GM12878 (cell line): ENCODE measurements around the gene ST13. TPM values are rescaled to one million over a fixed set of nuclear protein-coding genes. Genes with fewer than 3 reads are reported as not detected.

Experiments
- ATAC-seq: fragments of 200-7000 bp; cut with Tn5 transposase; 3 replicates; pipeline ENCODE4 v1.9.1; 2020; ENCODE audit warnings: mild to moderate bottlenecking, moderate library complexity
- BruUV-seq: library from RNA; stranded (reverse); fragments of 400-500 nt; replicated peaks from 2 replicates; lab custom pipeline; 2021; lab: Mats Ljungman, UMichigan
- CTCF ChIA-PET: fragments of 300-600 bp; sonication (Branson Sonifier 250); formaldehyde crosslinking; extraction: SDS; loops from one replicate; lab custom pipeline; 2021; ENCODE audit warnings: inconsistent platforms; lab: Yijun Ruan, JAX
- POLR2A ChIA-PET: fragments of 350-600 bp; formaldehyde crosslinking; extraction: SDS; loops from one replicate; lab custom pipeline; 2021; ENCODE audit warnings: inconsistent platforms; lab: Charles Lee
- RAD21 ChIA-PET: fragments of 300-600 bp; sonication (Branson Sonifier 250); formaldehyde crosslinking; loops from one replicate; lab custom pipeline; 2023; ENCODE audit warnings: antibody characterized with exemption; ENCODE audit not compliant: unreplicated experiment; lab: Charles Lee
- SMC1A ChIA-PET: fragments of 300-600 bp; sonication (Branson Sonifier 250); formaldehyde crosslinking; loops from one replicate; lab custom pipeline; 2023; ENCODE audit not compliant: unreplicated experiment, uncharacterized antibody; lab: Charles Lee
- DNase-seq: peaks from one replicate; pipeline ENCODE4 v3.0.0-alpha.2; 2011; ENCODE audit warnings: low read depth, low spot score
- FAIRE-seq: peaks from 3 replicates; lab custom pipeline; 2011; peaks lifted over from hg19 to GRCh38; lab: Jason Lieb, UNC
- H2AFZ ChIP-seq: 2 replicates; pipeline ENCODE4 v1.6.0; 2011; ENCODE audit warnings: low read depth, low read length, control low read depth; ENCODE audit not compliant: control insufficient read depth
- H3K27ac ChIP-seq: 2 replicates; pipeline ENCODE4 v1.5.1; 2011; ENCODE audit warnings: control low read depth; ENCODE audit not compliant: control insufficient read depth, insufficient read depth
- H3K27me3 ChIP-seq, 2 experiments: replicated peaks in 1 of 2; 2 replicates each; pipeline versions ENCODE4 v1.6.0 to v1.6.1; 2011; ENCODE audit warnings: low read length in 1 of 2; ENCODE audit not compliant: control insufficient read depth in 2 of 2, insufficient read depth in 2 of 2
- H3K36me3 ChIP-seq, 2 experiments: 2 replicates each; pipeline ENCODE4 v1.5.1; 2011; ENCODE audit warnings: low read length in 1 of 2; ENCODE audit not compliant: control insufficient read depth in 2 of 2, insufficient read depth in 2 of 2
- H3K4me1 ChIP-seq: 2 replicates; pipeline ENCODE4 v1.6.1; 2011; ENCODE audit warnings: mild to moderate bottlenecking, low read length, moderate library complexity, mixed read lengths; ENCODE audit not compliant: control insufficient read depth, insufficient read depth
- H3K4me2 ChIP-seq: 2 replicates; pipeline ENCODE4 v1.6.0; 2011; ENCODE audit warnings: control low read depth; ENCODE audit not compliant: control insufficient read depth, insufficient read depth
- H3K4me3 ChIP-seq: fragments of 200-600 bp; sonication (generic); 2 replicates; pipeline ENCODE4 v1.5.1; 2016
- H3K79me2 ChIP-seq: 2 replicates; pipeline ENCODE4 v1.6.0; 2011; ENCODE audit warnings: low read length; ENCODE audit not compliant: control insufficient read depth, insufficient read depth
- H3K9ac ChIP-seq: 2 replicates; pipeline ENCODE4 v1.8.0; 2011; ENCODE audit warnings: low read length, control low read depth, mixed read lengths; ENCODE audit not compliant: control insufficient read depth, insufficient read depth
- H3K9me3 ChIP-seq: replicated peaks from 3 replicates; pipeline ENCODE4 v1.5.1; 2011; ENCODE audit warnings: mild to moderate bottlenecking, low read length; ENCODE audit not compliant: control insufficient read depth, insufficient read depth
- H4K20me1 ChIP-seq: 2 replicates; pipeline ENCODE4 v1.6.0; 2011; ENCODE audit not compliant: control insufficient read depth, insufficient read depth
- CEBPB ChIP-seq, 2 experiments: fragments of 150-350 bp in 1 of 2; IDR thresholded peaks; 2 replicates each; pipeline ENCODE4 v1.6.1; 2012 to 2014; ENCODE audit warnings: low read depth in 2 of 2, low read length in 2 of 2, borderline replicate concordance in 1 of 2, inconsistent platforms in 1 of 2
- GABPA ChIP-seq: IDR thresholded peaks from 2 replicates; pipeline ENCODE4 v1.6.1; 2014; ENCODE audit warnings: antibody characterized with exemption, low read depth, mild to moderate bottlenecking, inconsistent platforms
- HCFC1 ChIP-seq: fragments of 150-350 bp; IDR thresholded peaks from 2 replicates; pipeline ENCODE4 v1.6.1; 2014; ENCODE audit warnings: low read length
- JUND ChIP-seq: IDR thresholded peaks from 2 replicates; pipeline ENCODE4 v1.6.1; 2012; ENCODE audit warnings: low read depth, mild to moderate bottlenecking, low read length, improper control_type of control experiment, moderate library complexity
- KAT2A ChIP-seq: conservative IDR thresholded peaks from 2 replicates; pipeline ENCODE4 v1.6.1; 2011; ENCODE audit warnings: low read depth, low read length; ENCODE audit not compliant: control insufficient read depth
- MEF2B ChIP-seq: fragments of 450-650 bp; IDR thresholded peaks from 2 replicates; pipeline ENCODE4 v1.6.1; 2018; ENCODE audit warnings: mild to moderate bottlenecking, moderate library complexity; ENCODE audit not compliant: partially characterized antibody, poor library complexity, severe bottlenecking
- MTA2 ChIP-seq: fragments of 450-650 bp; IDR thresholded peaks from 2 replicates; pipeline ENCODE4 v1.6.1; 2016; ENCODE audit warnings: low read depth, mild to moderate bottlenecking, moderate library complexity
- PML ChIP-seq: IDR thresholded peaks from 2 replicates; pipeline ENCODE4 v1.6.1; 2012; ENCODE audit warnings: low read length, inconsistent platforms
- REST ChIP-seq: IDR thresholded peaks from 2 replicates; pipeline ENCODE4 v1.6.1; 2012; ENCODE audit warnings: mild to moderate bottlenecking, low read depth, low read length
- RFX5 ChIP-seq: IDR thresholded peaks from 2 replicates; pipeline ENCODE4 v1.6.1; 2011; ENCODE audit warnings: low read depth, low read length, improper control_type of control experiment
- RUNX3 ChIP-seq: IDR thresholded peaks from 2 replicates; pipeline ENCODE4 v1.6.1; 2012; ENCODE audit warnings: low read length, inconsistent platforms
- SMARCA5 ChIP-seq: fragments of 450-650 bp; IDR thresholded peaks from 2 replicates; pipeline ENCODE4 v1.6.1; 2017; ENCODE audit warnings: mild to moderate bottlenecking
- SREBF1 ChIP-seq: IDR thresholded peaks from 2 replicates; pipeline ENCODE4 v1.6.1; 2012; ENCODE audit warnings: mild to moderate bottlenecking, low read length
- SREBF2 ChIP-seq: IDR thresholded peaks from 2 replicates; pipeline ENCODE4 v1.6.1; 2012; ENCODE audit warnings: mild to moderate bottlenecking, low read length
- ZBED1 ChIP-seq: IDR thresholded peaks from 2 replicates; pipeline ENCODE4 v1.6.1; 2016; ENCODE audit warnings: borderline replicate concordance
- WGBS: methylation state at CpG from one replicate; pipeline ENCODE4 v1.1.6; 2016; ENCODE audit warnings: low lambda C conversion rate; ENCODE audit not compliant: insufficient replicate concordance, insufficient coverage; ENCODE audit errors: missing lambda C conversion rate; 5-methylcytosine and 5-hydroxymethylcytosine counted together
- in situ Hi-C: fragments of 300-500 bp; cut with MboI; formaldehyde crosslinking; loops from 9 replicates; pipeline ENCODE4 v1.14.3; 2018; ENCODE audit warnings: mixed read lengths
- intact Hi-C: fragments of 100-400 bp; cut with micrococcal nuclease; formaldehyde crosslinking; loops from one replicate; pipeline ENCODE4 v1.14.2; 2022; ENCODE audit not compliant: unreplicated experiment
- polyA plus RNA-seq, 11 experiments: library from polyadenylated mRNA; depleted of rRNA in 4 of 11; unstranded in 6 of 11; stranded (reverse) in 5 of 11; fragments of >200 nt; fragmentation: Nextera tagmentation in 4 of 11; fragmentation: Illumina TruSeq in 1 of 11; extraction: Ambion mirVana in 4 of 11; extraction: Trizol in 1 of 11; gene quantifications; 1 replicate in 1 of 11; 2 replicates in 10 of 11; pipeline versions ENCODE4 v1.2.1 to v1.2.3, GENCODE V29; 2011 to 2016; ENCODE audit warnings: inconsistent platforms in 2 of 11, missing spikeins in 2 of 11, low read depth in 1 of 11
- total RNA-seq, 4 experiments: library from RNA; depleted of rRNA in 3 of 4; stranded (reverse); fragments of >200 nt in 3 of 4; fragmentation: Illumina TruSeq in 1 of 4; extraction: Trizol in 1 of 4; gene quantifications; 2 replicates each; pipeline versions ENCODE4 v1.2.1 to v1.2.3, GENCODE V29; 2013 to 2021

The ST13 gene
- total and polyA plus RNA-seq, 10 of the 15 experiments (the other 5 are each of a cell fraction or from before 2014, with no cell fraction given) = 52.5 to 286 (median 181) TPM

GRCh38 chr22:40808018-40808841, 48.2 kb downstream of the ST13 start:
- H3K4me1 ChIP-seq = peaks cover 7% of the 10 kb centered on the region
- H3K4me2 ChIP-seq = no peak overlapping the region
- DNase-seq = no peak
- H3K36me3 ChIP-seq = peaks cover 2 to 11% of the 10 kb centered on the region in 2 experiments; a peak in 2 of 4 replicates
- H3K27ac ChIP-seq = no peak overlapping the region
- H3K9ac ChIP-seq = no peak overlapping the region
- no peak for FAIRE-seq
- 74% methylated on average over 6 of the region's 6 CpGs for WGBS
- ChIA-PET CTCF (interaction anchor here (0.5 to 1.2 kb wide), 3 partner anchors 51 to 124 kb away, joined by 3 read pairs; no protein-coding TSS in a partner anchor), POLR2A (interaction anchor here (0.5 to 0.6 kb wide), 3 partner anchors 10 to 95 kb away, joined by 3 read pairs; no protein-coding TSS in a partner anchor), RAD21 (no interaction called here), SMC1A (interaction anchor here (0.8 to 1.2 kb wide), 2 partner anchors 29 kb away, joined by 3 read pairs; no protein-coding TSS in a partner anchor)
- in situ Hi-C loops = no loop called here
- H4K20me1 ChIP-seq = no peaks in the 10 kb centered on the region
- peaks cover 73% of the 10 kb centered on the region for H3K79me2 ChIP-seq
- H3K27me3 ChIP-seq = no peaks in the 10 kb centered on the region
- H3K9me3 ChIP-seq = no peaks in the 10 kb centered on the region; the same call in 2 of the 3 replicates
- intact Hi-C loops = no loop called here
- BruUV-seq = no TSS peak
- H3K4me3 ChIP-seq = no peak overlapping the region
- TF ChIP-seq GABPA = no peak
- TF ChIP-seq HCFC1 = no peak
- no peak for TF ChIP-seq JUND
- no peak for TF ChIP-seq SREBF2
- no peak for TF ChIP-seq MTA2
- TF ChIP-seq MEF2B = no peak
- no peak for TF ChIP-seq PML
- TF ChIP-seq KAT2A = no peak
- no peak for TF ChIP-seq SREBF1
- no peak for TF ChIP-seq CEBPB (IDR thresholded peaks at IDR 0.05; ENCODE audit: borderline replicate concordance in 1 of 2, low read depth in 2 of 2, low read length in 2 of 2)
- TF ChIP-seq RUNX3 = no peak
- TF ChIP-seq REST = no peak
- TF ChIP-seq RFX5 = no peak
- TF ChIP-seq SMARCA5 = no peak
- TF ChIP-seq ZBED1 = no peak
- no peak overlapping the region for H2AFZ ChIP-seq
- ATAC-seq = no peak
